C4-2B (cell line): Measurements from ENCODE around the gene DNAJC7.

Source experiments
- H3K27ac ChIP-seq: fragments of 450-650 bp; 2 replicates; pipeline ENCODE4 v1.5.1; 2017
- CTCF ChIP-seq: fragments of 450-650 bp; conservative IDR thresholded peaks from 2 replicates; pipeline ENCODE4 v1.5.1; 2017; ENCODE audit warnings: mild to moderate bottlenecking
- ZFX ChIP-seq: fragments of 450-650 bp; IDR thresholded peaks from 2 replicates; pipeline ENCODE4 v1.6.1; 2017

The DNAJC7 gene

DNA sequence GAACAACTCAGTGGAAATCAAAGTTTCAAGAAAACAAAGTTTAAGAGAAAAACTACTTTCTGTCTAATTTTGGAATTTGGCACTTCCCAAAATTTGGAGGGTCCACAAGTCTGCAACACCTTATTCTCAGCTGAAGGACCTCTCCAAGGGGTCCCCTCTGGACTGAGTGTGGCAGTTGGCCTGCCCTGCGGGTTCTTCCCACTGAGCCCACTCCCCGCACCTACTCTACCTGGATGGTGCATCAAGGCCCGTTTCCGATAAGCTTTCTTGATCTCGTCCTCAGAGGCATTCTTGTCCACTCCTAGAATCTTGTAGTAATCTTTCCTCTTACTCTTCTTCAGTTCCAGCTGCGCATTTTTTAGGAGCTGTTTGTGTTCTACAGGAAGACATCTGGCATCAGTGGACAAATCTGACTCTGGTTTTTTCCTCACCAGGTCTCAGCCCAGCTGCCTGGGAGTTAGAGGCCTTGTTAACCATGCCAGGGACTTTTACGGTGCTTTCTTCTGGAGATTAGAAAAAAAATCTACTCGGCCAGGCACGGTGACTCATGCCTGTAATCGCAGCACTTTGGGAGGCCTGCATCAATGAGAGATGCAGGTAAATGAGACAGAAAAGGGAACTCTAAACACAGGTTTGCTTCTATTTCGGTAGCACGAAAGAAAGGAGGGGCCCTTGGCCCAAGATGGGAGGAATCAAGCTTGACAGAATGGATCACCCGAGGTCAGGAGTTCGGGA lies 35.0 kb downstream of the DNAJC7 start:
- H3K27ac ChIP-seq = no peak overlapping the region

GRCh38 chr17:41977991-41978390 lies 39.2 kb downstream of the DNAJC7 start:
- no peak for TF ChIP-seq CTCF
- no peak for TF ChIP-seq ZFX
- H3K27ac ChIP-seq = peak overlapping the region; percentile 51

More for the DNA sequence above, 35.0 kb downstream of the DNAJC7 start:
- no peak for TF ChIP-seq ZFX
- TF ChIP-seq CTCF = no peak

- no peak overlapping the region for H3K27ac ChIP-seq
- no peak for TF ChIP-seq ZFX
- no peak for TF ChIP-seq CTCF
Measured at GRCh38 chr17:41976142-41976768, 41.0 kb downstream of the DNAJC7 start.

DNA sequence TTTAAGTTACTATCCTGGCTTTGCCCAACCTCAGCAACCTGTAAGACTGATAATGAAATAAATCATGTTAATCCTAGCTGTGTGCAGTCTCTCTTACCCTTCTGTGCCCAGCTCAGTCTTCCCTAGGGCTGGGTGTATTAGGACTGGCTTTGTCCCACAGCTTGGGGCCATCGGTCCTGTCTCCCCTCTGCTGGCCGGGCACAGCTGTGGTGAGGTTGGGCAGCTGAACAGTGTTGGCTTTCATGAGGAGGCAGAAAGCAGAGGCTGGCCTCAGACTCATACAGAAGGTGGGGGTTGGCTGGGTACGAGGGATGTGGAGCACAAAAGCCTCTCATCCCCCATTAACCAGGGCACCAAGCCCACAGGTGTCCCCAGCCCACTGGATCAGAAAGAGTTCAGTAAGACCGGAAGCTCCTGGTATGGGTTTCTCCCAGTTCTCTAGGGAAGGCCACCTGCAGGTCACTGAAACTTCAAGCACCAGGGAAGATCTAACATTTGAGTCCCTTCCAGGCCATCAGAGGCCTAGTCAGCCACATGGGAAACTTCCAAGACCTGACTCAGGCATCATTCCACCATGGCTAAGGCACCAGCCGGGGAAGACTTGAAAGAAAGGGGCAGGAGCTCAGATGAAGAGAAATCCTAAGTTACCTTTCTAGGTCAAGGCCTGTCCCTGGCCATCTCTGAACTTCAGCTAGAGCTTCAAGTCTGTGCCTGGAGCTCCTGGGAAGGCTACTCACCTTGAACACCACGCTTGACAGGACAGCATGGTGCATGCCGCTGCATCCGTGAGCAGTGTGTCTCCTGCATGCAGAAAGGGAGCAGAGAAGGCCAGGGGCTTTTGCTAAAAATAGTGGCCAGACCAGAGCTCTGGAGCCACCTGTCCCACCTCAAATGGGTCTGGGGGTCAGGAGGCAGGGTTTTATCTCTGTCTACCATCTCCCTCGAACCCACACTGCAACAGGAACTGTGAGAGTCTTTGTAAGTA lies 41.8 kb downstream of the DNAJC7 start:
- H3K27ac ChIP-seq = no peak overlapping the region
- TF ChIP-seq CTCF = no peak
- TF ChIP-seq ZFX = no peak

- peak overlapping the region; percentile 77; the same call in 1 of the 2 replicates for H3K27ac ChIP-seq
- TF ChIP-seq CTCF = no peak
- no peak for TF ChIP-seq ZFX
Measured at GRCh38 chr17:41974658-41975057, 42.6 kb downstream of the DNAJC7 start.

DNA sequence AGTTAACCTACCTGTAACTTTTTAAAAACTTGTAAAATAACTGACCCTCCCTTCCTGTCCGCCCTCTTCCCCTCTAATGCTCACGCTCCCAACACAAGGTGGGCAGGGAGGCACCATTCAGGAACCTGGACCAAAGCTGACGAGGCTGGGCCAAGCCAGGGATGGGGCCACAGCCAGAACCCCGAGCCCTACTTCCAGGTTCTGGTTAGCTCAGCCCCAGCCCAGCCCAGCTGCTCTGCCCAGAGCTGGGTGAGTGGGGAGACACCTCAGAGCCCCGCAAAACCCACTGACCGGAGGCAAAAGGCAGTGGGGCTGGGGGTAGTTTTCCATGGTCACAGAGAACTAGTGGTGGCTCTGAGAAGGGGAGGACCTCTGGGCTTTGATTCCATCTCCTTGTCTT lies 43.2 kb downstream of the DNAJC7 start:
- TF ChIP-seq CTCF (no peak), ZFX (no peak)
- peak overlapping the region; percentile 77 for H3K27ac ChIP-seq
